GM12878 (cell line): ENCODE data around the gene PAPOLA. TPM values are rescaled to one million over a fixed set of nuclear protein-coding genes. Genes with fewer than 3 reads are reported as not detected.

ENCODE experiments used
- ATAC-seq: fragments of 200-7000 bp; cut with Tn5 transposase; 3 replicates; pipeline ENCODE4 v1.9.1; 2020; ENCODE audit warnings: mild to moderate bottlenecking, moderate library complexity
- BruUV-seq: library from RNA; stranded (reverse); fragments of 400-500 nt; replicated peaks from 2 replicates; lab custom pipeline; 2021; lab: Mats Ljungman, UMichigan
- CTCF ChIA-PET: fragments of 300-600 bp; sonication (Branson Sonifier 250); formaldehyde crosslinking; extraction: SDS; loops from one replicate; lab custom pipeline; 2021; ENCODE audit warnings: inconsistent platforms; lab: Yijun Ruan, JAX
- POLR2A ChIA-PET: fragments of 350-600 bp; formaldehyde crosslinking; extraction: SDS; loops from one replicate; lab custom pipeline; 2021; ENCODE audit warnings: inconsistent platforms; lab: Charles Lee
- RAD21 ChIA-PET: fragments of 300-600 bp; sonication (Branson Sonifier 250); formaldehyde crosslinking; loops from one replicate; lab custom pipeline; 2023; ENCODE audit warnings: antibody characterized with exemption; ENCODE audit not compliant: unreplicated experiment; lab: Charles Lee
- SMC1A ChIA-PET: fragments of 300-600 bp; sonication (Branson Sonifier 250); formaldehyde crosslinking; loops from one replicate; lab custom pipeline; 2023; ENCODE audit not compliant: unreplicated experiment, uncharacterized antibody; lab: Charles Lee
- DNase-seq: peaks from one replicate; pipeline ENCODE4 v3.0.0-alpha.2; 2011; ENCODE audit warnings: low read depth, low spot score
- FAIRE-seq: peaks from 3 replicates; lab custom pipeline; 2011; peaks lifted over from hg19 to GRCh38; lab: Jason Lieb, UNC
- H2AFZ ChIP-seq: 2 replicates; pipeline ENCODE4 v1.6.0; 2011; ENCODE audit warnings: low read depth, low read length, control low read depth; ENCODE audit not compliant: control insufficient read depth
- H3K27ac ChIP-seq: 2 replicates; pipeline ENCODE4 v1.5.1; 2011; ENCODE audit warnings: control low read depth; ENCODE audit not compliant: control insufficient read depth, insufficient read depth
- H3K27me3 ChIP-seq, 2 experiments: replicated peaks in 1 of 2; 2 replicates each; pipeline versions ENCODE4 v1.6.0 to v1.6.1; 2011; ENCODE audit warnings: low read length in 1 of 2; ENCODE audit not compliant: control insufficient read depth in 2 of 2, insufficient read depth in 2 of 2
- H3K36me3 ChIP-seq, 2 experiments: 2 replicates each; pipeline ENCODE4 v1.5.1; 2011; ENCODE audit warnings: low read length in 1 of 2; ENCODE audit not compliant: control insufficient read depth in 2 of 2, insufficient read depth in 2 of 2
- H3K4me1 ChIP-seq: 2 replicates; pipeline ENCODE4 v1.6.1; 2011; ENCODE audit warnings: mild to moderate bottlenecking, low read length, moderate library complexity, mixed read lengths; ENCODE audit not compliant: control insufficient read depth, insufficient read depth
- H3K4me2 ChIP-seq: 2 replicates; pipeline ENCODE4 v1.6.0; 2011; ENCODE audit warnings: control low read depth; ENCODE audit not compliant: control insufficient read depth, insufficient read depth
- H3K4me3 ChIP-seq: fragments of 200-600 bp; sonication (generic); 2 replicates; pipeline ENCODE4 v1.5.1; 2016
- H3K79me2 ChIP-seq: 2 replicates; pipeline ENCODE4 v1.6.0; 2011; ENCODE audit warnings: low read length; ENCODE audit not compliant: control insufficient read depth, insufficient read depth
- H3K9ac ChIP-seq: 2 replicates; pipeline ENCODE4 v1.8.0; 2011; ENCODE audit warnings: low read length, control low read depth, mixed read lengths; ENCODE audit not compliant: control insufficient read depth, insufficient read depth
- H3K9me3 ChIP-seq: replicated peaks from 3 replicates; pipeline ENCODE4 v1.5.1; 2011; ENCODE audit warnings: mild to moderate bottlenecking, low read length; ENCODE audit not compliant: control insufficient read depth, insufficient read depth
- H4K20me1 ChIP-seq: 2 replicates; pipeline ENCODE4 v1.6.0; 2011; ENCODE audit not compliant: control insufficient read depth, insufficient read depth
- CBFB ChIP-seq: IDR thresholded peaks from 2 replicates; pipeline ENCODE4 v1.6.1; 2016; ENCODE audit warnings: antibody characterized with exemption, low read depth
- CHD4 ChIP-seq: fragments of 200-600 bp; sonication (generic); IDR thresholded peaks from 2 replicates; pipeline ENCODE4 v1.6.1; 2016; ENCODE audit warnings: mild to moderate bottlenecking
- DPF2 ChIP-seq: fragments of 450-650 bp; IDR thresholded peaks from 2 replicates; pipeline ENCODE4 v1.6.1; 2017; ENCODE audit warnings: mild to moderate bottlenecking
- MEF2B ChIP-seq: fragments of 450-650 bp; IDR thresholded peaks from 2 replicates; pipeline ENCODE4 v1.6.1; 2018; ENCODE audit warnings: mild to moderate bottlenecking, moderate library complexity; ENCODE audit not compliant: partially characterized antibody, poor library complexity, severe bottlenecking
- MTA2 ChIP-seq: fragments of 450-650 bp; IDR thresholded peaks from 2 replicates; pipeline ENCODE4 v1.6.1; 2016; ENCODE audit warnings: low read depth, mild to moderate bottlenecking, moderate library complexity
- MYC ChIP-seq: IDR thresholded peaks from 2 replicates; pipeline ENCODE4 v1.6.1; 2011; ENCODE audit warnings: mild to moderate bottlenecking, low read length, moderate library complexity, inconsistent platforms; ENCODE audit not compliant: insufficient read depth, insufficient replicate concordance, insufficient read length, severe bottlenecking
- NRF1 ChIP-seq: conservative IDR thresholded peaks from 2 replicates; pipeline ENCODE4 v1.6.1; 2011; ENCODE audit warnings: mild to moderate bottlenecking, low read depth, low read length, improper control_type of control experiment
- POLR2AphosphoS5 ChIP-seq: IDR thresholded peaks from 2 replicates; pipeline ENCODE4 v1.6.1; 2011; ENCODE audit warnings: mild to moderate bottlenecking, low read length, inconsistent platforms
- ZNF384 ChIP-seq: IDR thresholded peaks from 2 replicates; pipeline ENCODE4 v1.6.1; 2012; ENCODE audit warnings: low read depth, mild to moderate bottlenecking, low read length, improper control_type of control experiment, borderline replicate concordance
- WGBS: methylation state at CpG from one replicate; pipeline ENCODE4 v1.1.6; 2016; ENCODE audit warnings: low lambda C conversion rate; ENCODE audit not compliant: insufficient replicate concordance, insufficient coverage; ENCODE audit errors: missing lambda C conversion rate; 5-methylcytosine and 5-hydroxymethylcytosine counted together
- in situ Hi-C: fragments of 300-500 bp; cut with MboI; formaldehyde crosslinking; loops from 9 replicates; pipeline ENCODE4 v1.14.3; 2018; ENCODE audit warnings: mixed read lengths
- intact Hi-C: fragments of 100-400 bp; cut with micrococcal nuclease; formaldehyde crosslinking; loops from one replicate; pipeline ENCODE4 v1.14.2; 2022; ENCODE audit not compliant: unreplicated experiment
- polyA plus RNA-seq, 11 experiments: library from polyadenylated mRNA; depleted of rRNA in 4 of 11; unstranded in 6 of 11; stranded (reverse) in 5 of 11; fragments of >200 nt; fragmentation: Nextera tagmentation in 4 of 11; fragmentation: Illumina TruSeq in 1 of 11; extraction: Ambion mirVana in 4 of 11; extraction: Trizol in 1 of 11; gene quantifications; 1 replicate in 1 of 11; 2 replicates in 10 of 11; pipeline versions ENCODE4 v1.2.1 to v1.2.3, GENCODE V29; 2011 to 2016; ENCODE audit warnings: inconsistent platforms in 2 of 11, missing spikeins in 2 of 11, low read depth in 1 of 11
- total RNA-seq, 4 experiments: library from RNA; depleted of rRNA in 3 of 4; stranded (reverse); fragments of >200 nt in 3 of 4; fragmentation: Illumina TruSeq in 1 of 4; extraction: Trizol in 1 of 4; gene quantifications; 2 replicates each; pipeline versions ENCODE4 v1.2.1 to v1.2.3, GENCODE V29; 2013 to 2021
- TF ChIP-seq, protein P1 (sequence below): fragments of 450-650 bp; IDR thresholded peaks from 2 replicates; pipeline ENCODE4 v1.6.1; 2017; ENCODE audit warnings: low read depth, mild to moderate bottlenecking, moderate library complexity
- TF ChIP-seq, protein P2 (sequence below): fragments of 450-650 bp; conservative IDR thresholded peaks from 2 replicates; pipeline ENCODE4 v1.6.1; 2017; ENCODE audit warnings: mild to moderate bottlenecking, moderate library complexity
- TF ChIP-seq, protein P3 (sequence below): fragments of 450-650 bp; IDR thresholded peaks from 2 replicates; pipeline ENCODE4 v1.6.1; 2017; ENCODE audit warnings: mild to moderate bottlenecking, moderate library complexity
- TF ChIP-seq, protein P4 (sequence below): IDR thresholded peaks from 2 replicates; pipeline ENCODE4 v1.6.1; 2012; ENCODE audit warnings: low read depth, low read length, improper control_type of control experiment

Gene PAPOLA
- total and polyA plus RNA-seq, 10 of the 15 experiments (the other 5 are each of a cell fraction or from before 2014, with no cell fraction given), result 46.0 to 185 (median 114) TPM

DNA sequence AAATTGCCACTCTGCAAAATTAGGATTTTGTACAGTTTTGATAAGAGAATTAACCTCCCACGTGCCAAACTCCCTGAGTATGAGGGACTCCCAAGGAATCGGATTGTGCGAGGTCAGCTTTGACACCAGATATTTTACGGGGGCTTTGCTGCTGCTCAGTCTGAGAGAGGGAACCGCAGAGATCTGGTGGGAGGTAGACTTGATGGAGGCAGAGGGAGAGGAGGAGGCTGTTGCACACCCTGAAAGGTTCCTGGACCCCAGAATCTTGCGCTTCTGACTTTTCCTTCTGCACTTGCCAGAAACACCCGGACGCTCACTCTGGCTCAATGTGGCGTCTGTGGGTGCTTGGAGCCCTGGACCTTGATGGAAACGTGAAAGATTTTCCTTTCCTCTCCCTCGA lies 83.9 kb downstream of the PAPOLA start:
- Histone ChIP-seq H3K36me3 (no peaks in the 10 kb centered on the region), H2AFZ (no peak overlapping the region), H3K27me3 (peaks cover 0 to 2% of the 10 kb centered on the region in 2 experiments; a peak in 1 of 4 replicates), H3K9me3 (no peaks in the 10 kb centered on the region), H3K79me2 (no peaks in the 10 kb centered on the region), H3K4me2 (no peak overlapping the region), H3K4me1 (no peaks in the 10 kb centered on the region), H4K20me1 (no peaks in the 10 kb centered on the region), H3K4me3 (no peak overlapping the region), H3K9ac (no peak overlapping the region), H3K27ac (no peak overlapping the region)
- POLR2A ChIA-PET, result no interaction called here
- no peak for ATAC-seq
- CTCF ChIA-PET, result interaction anchor here (1.6 to 6.8 kb wide), 2 partner anchors 156 to 266 kb away, joined by 3 to 49 read pairs; no protein-coding TSS in a partner anchor
- SMC1A ChIA-PET, result interaction anchor here (0.7 to 1.3 kb wide), 2 partner anchors 79 to 267 kb away, joined by 3 read pairs; no protein-coding TSS in a partner anchor
- no TSS peak for BruUV-seq
- intact Hi-C loops (no loop called here), in situ Hi-C loops (no loop called here)
- RAD21 ChIA-PET, result no interaction called here
- WGBS, result 61% methylated on average over 11 of the region's 11 CpGs
- DNase-seq, result no peak
- no peak for FAIRE-seq
- TF ChIP-seq MYC (no peak), NRF1 (no peak), ZNF384 (no peak), MTA2 (no peak), DPF2 (no peak), CHD4 (no peak), CBFB (no peak), MEF2B (no peak), POLR2AphosphoS5 (no peak)
- TF ChIP-seq, protein P1, sequence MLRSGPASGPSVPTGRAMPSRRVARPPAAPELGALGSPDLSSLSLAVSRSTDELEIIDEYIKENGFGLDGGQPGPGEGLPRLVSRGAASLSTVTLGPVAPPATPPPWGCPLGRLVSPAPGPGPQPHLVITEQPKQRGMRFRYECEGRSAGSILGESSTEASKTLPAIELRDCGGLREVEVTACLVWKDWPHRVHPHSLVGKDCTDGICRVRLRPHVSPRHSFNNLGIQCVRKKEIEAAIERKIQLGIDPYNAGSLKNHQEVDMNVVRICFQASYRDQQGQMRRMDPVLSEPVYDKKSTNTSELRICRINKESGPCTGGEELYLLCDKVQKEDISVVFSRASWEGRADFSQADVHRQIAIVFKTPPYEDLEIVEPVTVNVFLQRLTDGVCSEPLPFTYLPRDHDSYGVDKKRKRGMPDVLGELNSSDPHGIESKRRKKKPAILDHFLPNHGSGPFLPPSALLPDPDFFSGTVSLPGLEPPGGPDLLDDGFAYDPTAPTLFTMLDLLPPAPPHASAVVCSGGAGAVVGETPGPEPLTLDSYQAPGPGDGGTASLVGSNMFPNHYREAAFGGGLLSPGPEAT, result no peak
- TF ChIP-seq, protein P2, sequence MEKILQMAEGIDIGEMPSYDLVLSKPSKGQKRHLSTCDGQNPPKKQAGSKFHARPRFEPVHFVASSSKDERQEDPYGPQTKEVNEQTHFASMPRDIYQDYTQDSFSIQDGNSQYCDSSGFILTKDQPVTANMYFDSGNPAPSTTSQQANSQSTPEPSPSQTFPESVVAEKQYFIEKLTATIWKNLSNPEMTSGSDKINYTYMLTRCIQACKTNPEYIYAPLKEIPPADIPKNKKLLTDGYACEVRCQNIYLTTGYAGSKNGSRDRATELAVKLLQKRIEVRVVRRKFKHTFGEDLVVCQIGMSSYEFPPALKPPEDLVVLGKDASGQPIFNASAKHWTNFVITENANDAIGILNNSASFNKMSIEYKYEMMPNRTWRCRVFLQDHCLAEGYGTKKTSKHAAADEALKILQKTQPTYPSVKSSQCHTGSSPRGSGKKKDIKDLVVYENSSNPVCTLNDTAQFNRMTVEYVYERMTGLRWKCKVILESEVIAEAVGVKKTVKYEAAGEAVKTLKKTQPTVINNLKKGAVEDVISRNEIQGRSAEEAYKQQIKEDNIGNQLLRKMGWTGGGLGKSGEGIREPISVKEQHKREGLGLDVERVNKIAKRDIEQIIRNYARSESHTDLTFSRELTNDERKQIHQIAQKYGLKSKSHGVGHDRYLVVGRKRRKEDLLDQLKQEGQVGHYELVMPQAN, result no peak
- TF ChIP-seq, protein P3, sequence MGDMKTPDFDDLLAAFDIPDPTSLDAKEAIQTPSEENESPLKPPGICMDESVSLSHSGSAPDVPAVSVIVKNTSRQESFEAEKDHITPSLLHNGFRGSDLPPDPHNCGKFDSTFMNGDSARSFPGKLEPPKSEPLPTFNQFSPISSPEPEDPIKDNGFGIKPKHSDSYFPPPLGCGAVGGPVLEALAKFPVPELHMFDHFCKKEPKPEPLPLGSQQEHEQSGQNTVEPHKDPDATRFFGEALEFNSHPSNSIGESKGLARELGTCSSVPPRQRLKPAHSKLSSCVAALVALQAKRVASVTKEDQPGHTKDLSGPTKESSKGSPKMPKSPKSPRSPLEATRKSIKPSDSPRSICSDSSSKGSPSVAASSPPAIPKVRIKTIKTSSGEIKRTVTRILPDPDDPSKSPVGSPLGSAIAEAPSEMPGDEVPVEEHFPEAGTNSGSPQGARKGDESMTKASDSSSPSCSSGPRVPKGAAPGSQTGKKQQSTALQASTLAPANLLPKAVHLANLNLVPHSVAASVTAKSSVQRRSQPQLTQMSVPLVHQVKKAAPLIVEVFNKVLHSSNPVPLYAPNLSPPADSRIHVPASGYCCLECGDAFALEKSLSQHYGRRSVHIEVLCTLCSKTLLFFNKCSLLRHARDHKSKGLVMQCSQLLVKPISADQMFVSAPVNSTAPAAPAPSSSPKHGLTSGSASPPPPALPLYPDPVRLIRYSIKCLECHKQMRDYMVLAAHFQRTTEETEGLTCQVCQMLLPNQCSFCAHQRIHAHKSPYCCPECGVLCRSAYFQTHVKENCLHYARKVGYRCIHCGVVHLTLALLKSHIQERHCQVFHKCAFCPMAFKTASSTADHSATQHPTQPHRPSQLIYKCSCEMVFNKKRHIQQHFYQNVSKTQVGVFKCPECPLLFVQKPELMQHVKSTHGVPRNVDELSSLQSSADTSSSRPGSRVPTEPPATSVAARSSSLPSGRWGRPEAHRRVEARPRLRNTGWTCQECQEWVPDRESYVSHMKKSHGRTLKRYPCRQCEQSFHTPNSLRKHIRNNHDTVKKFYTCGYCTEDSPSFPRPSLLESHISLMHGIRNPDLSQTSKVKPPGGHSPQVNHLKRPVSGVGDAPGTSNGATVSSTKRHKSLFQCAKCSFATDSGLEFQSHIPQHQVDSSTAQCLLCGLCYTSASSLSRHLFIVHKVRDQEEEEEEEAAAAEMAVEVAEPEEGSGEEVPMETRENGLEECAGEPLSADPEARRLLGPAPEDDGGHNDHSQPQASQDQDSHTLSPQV, result no peak
- TF ChIP-seq, protein P4, sequence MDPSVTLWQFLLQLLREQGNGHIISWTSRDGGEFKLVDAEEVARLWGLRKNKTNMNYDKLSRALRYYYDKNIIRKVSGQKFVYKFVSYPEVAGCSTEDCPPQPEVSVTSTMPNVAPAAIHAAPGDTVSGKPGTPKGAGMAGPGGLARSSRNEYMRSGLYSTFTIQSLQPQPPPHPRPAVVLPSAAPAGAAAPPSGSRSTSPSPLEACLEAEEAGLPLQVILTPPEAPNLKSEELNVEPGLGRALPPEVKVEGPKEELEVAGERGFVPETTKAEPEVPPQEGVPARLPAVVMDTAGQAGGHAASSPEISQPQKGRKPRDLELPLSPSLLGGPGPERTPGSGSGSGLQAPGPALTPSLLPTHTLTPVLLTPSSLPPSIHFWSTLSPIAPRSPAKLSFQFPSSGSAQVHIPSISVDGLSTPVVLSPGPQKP, result no peak
